H1 (cell line): ENCODE data around the gene DDHD1. TPM values are rescaled to one million over a fixed set of nuclear protein-coding genes. Genes with fewer than 3 reads are reported as not detected.

Experiments
- CTCF ChIA-PET: fragments of 300-600 bp; sonication (Branson Sonifier 250); formaldehyde crosslinking; loops from one replicate; lab custom pipeline; 2021; ENCODE audit not compliant: partially characterized antibody; lab: Charles Lee
- POLR2A ChIA-PET: fragments of 300-600 bp; sonication (Branson Sonifier 250); formaldehyde crosslinking; loops from one replicate; lab custom pipeline; 2021; ENCODE audit warnings: inconsistent platforms; ENCODE audit not compliant: partially characterized antibody; lab: Charles Lee
- DNase-seq, 2 experiments: peaks; one replicate each; pipeline versions ENCODE4 v3.0.0 to v3.0.0-alpha.2; 2010 to 2022; ENCODE audit warnings: low spot score in 2 of 2, low read depth in 1 of 2, mixed read lengths in 1 of 2
- FAIRE-seq: peaks from 2 replicates; lab custom pipeline; 2011; peaks lifted over from hg19 to GRCh38; lab: Jason Lieb, UNC
- H2AFZ ChIP-seq: 2 replicates; pipeline ENCODE4 v1.8.1; 2012; ENCODE audit warnings: low read length, inconsistent platforms
- H2AK5ac ChIP-seq: 2 replicates; pipeline ENCODE4 v1.6.1; 2013; ENCODE audit warnings: low read depth, low read length
- H2BK120ac ChIP-seq: replicated peaks from 2 replicates; pipeline ENCODE3; 2013; ENCODE audit warnings: low read depth, low read length, inconsistent platforms
- H2BK12ac ChIP-seq: 2 replicates; pipeline ENCODE4 v1.6.1; 2013; ENCODE audit warnings: low read depth, low read length
- H2BK15ac ChIP-seq: 2 replicates; pipeline ENCODE4 v1.6.1; 2013; ENCODE audit warnings: low read length
- H2BK20ac ChIP-seq: 2 replicates; pipeline ENCODE4 v1.6.1; 2013; ENCODE audit warnings: low read length
- H2BK5ac ChIP-seq: 2 replicates; pipeline ENCODE4 v1.6.1; 2013; ENCODE audit warnings: low read depth, low read length
- H3K14ac ChIP-seq: 2 replicates; pipeline ENCODE4 v1.6.1; 2013; ENCODE audit warnings: inconsistent platforms; ENCODE audit not compliant: insufficient read length
- H3K18ac ChIP-seq: 2 replicates; pipeline ENCODE4 v1.6.1; 2013; ENCODE audit warnings: low read length; ENCODE audit errors: extremely low read depth
- H3K23ac ChIP-seq: 2 replicates; pipeline ENCODE4 v1.6.1; 2013; ENCODE audit warnings: inconsistent platforms; ENCODE audit not compliant: insufficient read length
- H3K23me2 ChIP-seq: 2 replicates; pipeline ENCODE4 v1.6.1; 2013; ENCODE audit warnings: low read depth, low read length
- H3K27ac ChIP-seq: 2 replicates; pipeline ENCODE4 v1.6.1; 2011; ENCODE audit warnings: low read depth, low read length, inconsistent platforms
- H3K27me3 ChIP-seq, 4 experiments: replicated peaks in 1 of 4; 1 replicate in 1 of 4; 2 replicates in 3 of 4; pipeline versions ENCODE4 v1.6.1 to v1.8.1; 2011 to 2013; ENCODE audit warnings: low read length in 3 of 4, mild to moderate bottlenecking in 3 of 4, inconsistent platforms in 2 of 4, mixed read lengths in 2 of 4, moderate library complexity in 1 of 4; ENCODE audit not compliant: control insufficient read depth in 3 of 4, insufficient read depth in 3 of 4; ENCODE audit errors: extremely low read depth in 1 of 4
- H3K36me3 ChIP-seq, 4 experiments: 2 replicates each; pipeline versions ENCODE4 v1.6.1 to v1.8.1; 2011 to 2013; ENCODE audit warnings: mild to moderate bottlenecking in 4 of 4, low read length in 3 of 4, moderate library complexity in 2 of 4, control low read depth in 1 of 4, inconsistent platforms in 1 of 4; ENCODE audit not compliant: insufficient read depth in 4 of 4, control insufficient read depth in 2 of 4
- H3K4ac ChIP-seq: replicated peaks from 2 replicates; pipeline ENCODE3; 2013; ENCODE audit warnings: low read length, low read depth, mixed read lengths, inconsistent platforms; ENCODE audit not compliant: insufficient read length
- H3K4me1 ChIP-seq, 4 experiments: replicated peaks in 1 of 4; 1 replicate in 1 of 4; 2 replicates in 3 of 4; pipeline versions ENCODE4 v1.6.1 to v1.8.1; 2011 to 2013; ENCODE audit warnings: low read length in 3 of 4, inconsistent platforms in 2 of 4, mixed read lengths in 1 of 4; ENCODE audit not compliant: insufficient read depth in 4 of 4, control insufficient read depth in 3 of 4
- H3K4me2 ChIP-seq, 2 experiments: 2 replicates each; pipeline versions ENCODE4 v1.6.1 to v1.8.1; 2011 to 2013; ENCODE audit warnings: low read depth in 2 of 2, low read length in 2 of 2, control low read depth in 1 of 2, inconsistent platforms in 1 of 2, mild to moderate bottlenecking in 1 of 2; ENCODE audit not compliant: insufficient read depth in 1 of 2
- H3K4me3 ChIP-seq, 4 experiments: fragments of 200-600, 300-600 bp in 1 of 4; sonication (generic), shearing (Covaris generic), sonication (Bioruptor Twin) in 1 of 4; 2 replicates each; pipeline versions ENCODE4 v1.5.1 to v1.8.1; 2011 to 2016; ENCODE audit warnings: low read length in 4 of 4, low read depth in 3 of 4, control low read depth in 2 of 4, inconsistent platforms in 2 of 4, mild to moderate bottlenecking in 2 of 4, mixed read lengths in 1 of 4, moderate library complexity in 1 of 4; ENCODE audit not compliant: insufficient read depth in 2 of 4; ENCODE audit errors: extremely low read depth in 1 of 4
- H3K56ac ChIP-seq: replicated peaks from 2 replicates; pipeline ENCODE3; 2013; ENCODE audit warnings: low read depth, mild to moderate bottlenecking, mixed read lengths, low read length, inconsistent platforms; ENCODE audit not compliant: insufficient read length
- H3K79me1 ChIP-seq: 2 replicates; pipeline ENCODE4 v1.6.1; 2013; ENCODE audit warnings: low read depth, low read length, control low read depth
- H3K79me2 ChIP-seq, 2 experiments: 2 replicates each; pipeline versions ENCODE4 v1.6.1 to v1.8.1; 2012 to 2013; ENCODE audit warnings: low read length in 2 of 2, mild to moderate bottlenecking in 2 of 2, inconsistent platforms in 1 of 2; ENCODE audit not compliant: insufficient read depth in 2 of 2, control insufficient read depth in 1 of 2
- H3K9ac ChIP-seq, 4 experiments: replicated peaks in 1 of 4; 1 replicate in 1 of 4; 2 replicates in 3 of 4; pipeline versions ENCODE4 v1.6.1 to v1.8.1; 2011 to 2013; ENCODE audit warnings: low read depth in 3 of 4, low read length in 3 of 4, control low read depth in 2 of 4, mild to moderate bottlenecking in 2 of 4, moderate library complexity in 2 of 4, inconsistent platforms in 1 of 4; ENCODE audit errors: extremely low read depth in 1 of 4
- H3K9me3 ChIP-seq, 2 experiments: 2 replicates each; pipeline versions ENCODE4 v1.6.1 to v1.8.1; 2012 to 2013; ENCODE audit warnings: mild to moderate bottlenecking in 2 of 2, moderate library complexity in 2 of 2, control low read depth in 1 of 2, inconsistent platforms in 1 of 2, low read depth in 1 of 2, low read length in 1 of 2, mixed read lengths in 1 of 2; ENCODE audit not compliant: insufficient read depth in 2 of 2
- H4K20me1 ChIP-seq, 2 experiments: replicated peaks in 1 of 2; 2 replicates each; pipeline versions ENCODE3 to v1.8.1; 2011 to 2013; ENCODE audit warnings: inconsistent platforms in 2 of 2, low read length in 2 of 2, mild to moderate bottlenecking in 1 of 2; ENCODE audit not compliant: insufficient read depth in 2 of 2, control insufficient read depth in 1 of 2
- H4K5ac ChIP-seq: 2 replicates; pipeline ENCODE4 v1.6.1; 2013; ENCODE audit warnings: low read length, low read depth, mixed read lengths, inconsistent platforms; ENCODE audit not compliant: insufficient read length
- H4K8ac ChIP-seq: 2 replicates; pipeline ENCODE4 v1.8.0; 2013; ENCODE audit warnings: mild to moderate bottlenecking, moderate library complexity, low read length, inconsistent platforms; ENCODE audit not compliant: insufficient read depth; ENCODE audit errors: extremely low read depth
- H4K91ac ChIP-seq: replicated peaks from 2 replicates; pipeline ENCODE3; 2013; ENCODE audit warnings: low read length, mixed read lengths, inconsistent platforms; ENCODE audit not compliant: insufficient read length
- ATF2 ChIP-seq: IDR thresholded peaks from 2 replicates; pipeline ENCODE4 v1.6.1; 2012; ENCODE audit warnings: low read length, inconsistent platforms
- POU5F1 ChIP-seq: IDR thresholded peaks from 2 replicates; pipeline ENCODE4 v1.6.1; 2011; ENCODE audit warnings: low read depth, mild to moderate bottlenecking, low read length, moderate library complexity
- RFX5 ChIP-seq: IDR thresholded peaks from 2 replicates; pipeline ENCODE4 v1.6.1; 2011; ENCODE audit warnings: low read depth, low read length, improper control_type of control experiment, borderline replicate concordance
- WGBS, 2 experiments: shearing (Covaris generic) in 1 of 2; methylation state at CpG; one replicate each; pipeline versions ENCODE4 v1.1.6 to v1.1.7; 2013 to 2015; ENCODE audit warnings: low lambda C conversion rate in 2 of 2, mixed read lengths in 2 of 2, inconsistent platforms in 1 of 2, low coverage in 1 of 2, missing lambda C conversion rate in 1 of 2; ENCODE audit not compliant: insufficient replicate concordance in 2 of 2, insufficient coverage in 1 of 2, insufficient read length in 1 of 2; ENCODE audit errors: extremely low coverage in 1 of 2, missing lambda C conversion rate in 1 of 2; 5-methylcytosine and 5-hydroxymethylcytosine counted together
- polyA plus RNA-seq, 7 experiments: library from polyadenylated mRNA; depleted of rRNA in 3 of 7; stranded (reverse) in 5 of 7; unstranded in 2 of 7; fragments of >200 nt in 5 of 7; fragments of 200-250 nt in 2 of 7; gene quantifications; 1 replicate in 5 of 7; 2 replicates in 1 of 7; 4 replicates in 1 of 7; pipeline versions ENCODE4 v1.2.1 to v1.2.3, GENCODE V29; 2011 to 2013; ENCODE audit warnings: missing spikeins in 2 of 7, mixed read lengths in 2 of 7
- total RNA-seq: library from RNA; stranded (reverse); fragmentation: NEBNext Ultra II Directional; extraction: Animal tissue kit (Norgen Biotek cat#: 25700); gene quantifications from 2 replicates; pipeline ENCODE4 v1.2.1, GENCODE V29; 2021

DDHD1 gene
- total and polyA plus RNA-seq, 2 of the 8 experiments (the other 6 are each of a cell fraction or from before 2014, with no cell fraction given) = 3.6 to 16.0 TPM

DNA sequence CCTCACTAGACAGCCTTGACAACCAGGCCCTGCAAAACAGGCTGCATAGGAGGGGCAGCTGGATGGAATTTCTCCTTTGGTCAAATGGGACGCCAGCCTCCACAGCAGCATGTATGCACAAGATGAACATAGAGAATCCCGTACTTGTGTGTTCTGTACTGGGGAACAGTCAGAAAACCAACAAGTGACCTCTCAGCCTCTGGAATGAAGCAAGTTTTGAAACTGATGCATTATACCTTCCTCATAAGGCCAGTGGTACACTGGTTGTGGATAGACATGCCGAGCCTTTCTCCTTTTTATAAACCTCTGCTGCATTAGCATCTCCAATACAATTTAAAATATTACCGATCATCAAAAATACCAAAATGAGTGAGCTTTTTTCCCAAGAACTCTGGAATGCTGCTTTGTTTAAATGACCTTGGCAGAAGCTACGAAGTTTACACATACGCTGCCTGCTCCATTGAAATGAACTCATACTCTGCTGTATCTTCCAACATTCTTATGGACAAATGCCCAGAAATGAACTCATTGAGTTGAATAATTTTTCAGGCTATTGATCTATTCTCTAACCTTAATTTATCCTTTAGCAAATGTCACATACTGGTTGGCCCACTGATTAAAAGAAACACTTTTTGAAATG is 154.6 kb downstream of the DDHD1 start:
- H3K23me2 ChIP-seq = no peaks in the 10 kb centered on the region
- POLR2A ChIA-PET = no interaction called here
- no peaks in the 10 kb centered on the region; a peak in 4 of 7 replicates for H3K4me1 ChIP-seq
- no peaks in the 10 kb centered on the region for H3K79me2 ChIP-seq
- H3K27me3 ChIP-seq = no peaks in the 10 kb centered on the region
- H3K4ac ChIP-seq = no peak overlapping the region
- H4K20me1 ChIP-seq = no peaks in the 10 kb centered on the region
- no peak overlapping the region for H2BK15ac ChIP-seq
- no peak overlapping the region for H2BK20ac ChIP-seq
- no peak overlapping the region for H2BK5ac ChIP-seq
- no peaks in the 10 kb centered on the region for H3K9me3 ChIP-seq
- no peak overlapping the region for H3K56ac ChIP-seq
- H3K79me1 ChIP-seq = no peaks in the 10 kb centered on the region
- H4K8ac ChIP-seq = no peak overlapping the region
- 84% methylated on average over 6 of the region's 6 CpGs; no CpG with 5 or more reads in 1 of the 2 experiments for WGBS, 2 experiments
- H3K23ac ChIP-seq = no peak overlapping the region
- no peak overlapping the region for H4K91ac ChIP-seq
- no peak overlapping the region for H3K27ac ChIP-seq
- H4K5ac ChIP-seq = no peak overlapping the region
- no peak overlapping the region for H3K18ac ChIP-seq
- CTCF ChIA-PET = interaction anchor here (0.6 to 1.1 kb wide), 2 partner anchors 29 to 356 kb away, joined by 3 to 4 read pairs; no protein-coding TSS in a partner anchor
- DNase-seq (no peak), FAIRE-seq (no peak)
- no peak overlapping the region for H3K4me3 ChIP-seq
- no peak overlapping the region for H2AFZ ChIP-seq
- H3K9ac ChIP-seq = no peak overlapping the region
- no peaks in the 10 kb centered on the region for H3K36me3 ChIP-seq
- H3K4me2 ChIP-seq = no peak overlapping the region
- H2BK12ac ChIP-seq = no peak overlapping the region
- no peak overlapping the region for H3K14ac ChIP-seq
- H2BK120ac ChIP-seq = no peak overlapping the region
- no peak overlapping the region for H2AK5ac ChIP-seq
- TF ChIP-seq RFX5 (no peak), POU5F1 (no peak), ATF2 (no peak)
